Duodenal mucosa (tissue), 2 donors: ENCODE measurements around the gene MMP2.

Source experiments
- H3K27ac ChIP-seq: one replicate; pipeline ENCODE4 v1.7.0; 2013; ENCODE audit warnings: low read depth, low read length
- H3K27me3 ChIP-seq, 2 donors: one replicate each; pipeline ENCODE4 v1.7.0; 2013; ENCODE audit warnings: low read length in 2 of 2, control low read depth in 1 of 2; ENCODE audit not compliant: insufficient read depth in 2 of 2, control insufficient read depth in 1 of 2
- H3K36me3 ChIP-seq, 2 donors: one replicate each; pipeline ENCODE4 v1.7.0; 2013; ENCODE audit warnings: low read length in 2 of 2, control low read depth in 1 of 2; ENCODE audit not compliant: insufficient read depth in 2 of 2, control insufficient read depth in 1 of 2
- H3K4me1 ChIP-seq, 2 donors: one replicate each; pipeline ENCODE4 v1.7.0; 2013; ENCODE audit warnings: low read length in 2 of 2, control low read depth in 1 of 2; ENCODE audit not compliant: insufficient read depth in 2 of 2, control insufficient read depth in 1 of 2
- H3K4me3 ChIP-seq, 2 donors: one replicate each; pipeline ENCODE4 v1.7.0; 2013; ENCODE audit warnings: low read length in 2 of 2, low read depth in 1 of 2
- H3K9ac ChIP-seq, 2 donors: one replicate each; pipeline ENCODE4 v1.7.0; 2013; ENCODE audit warnings: low read length in 2 of 2, low read depth in 1 of 2
- H3K9me3 ChIP-seq, 2 donors: one replicate each; pipeline ENCODE4 v1.7.0; 2013; ENCODE audit warnings: low read length in 2 of 2, control low read depth in 1 of 2; ENCODE audit not compliant: control insufficient read depth in 1 of 2

MMP2 gene

GRCh38 chr16:55501549-55502322 is 22.7 kb downstream of the MMP2 start:
- Histone ChIP-seq H3K36me3 (no peaks in the 10 kb centered on the region), H3K9me3 (no peaks in the 10 kb centered on the region), H3K27me3 (no peaks in the 10 kb centered on the region), H3K4me1 (peaks cover 30 to 50% of the 10 kb centered on the region in 2 donors), H3K9ac (no peak overlapping the region), H3K27ac (no peak overlapping the region), H3K4me3 (no peak overlapping the region)

- H3K4me3 ChIP-seq, result peak overlapping the region in 1 of 2 donors; percentile 1
- H3K9ac ChIP-seq, result no peak overlapping the region
- no peaks in the 10 kb centered on the region for H3K36me3 ChIP-seq
- H3K9me3 ChIP-seq, result no peaks in the 10 kb centered on the region
- H3K4me1 ChIP-seq, result peaks cover 30 to 50% of the 10 kb centered on the region in 2 donors
- no peaks in the 10 kb centered on the region for H3K27me3 ChIP-seq
- H3K27ac ChIP-seq, result no peak overlapping the region
Measured at GRCh38 chr16:55502801-55503366, 23.9 kb downstream of the MMP2 start.

DNA sequence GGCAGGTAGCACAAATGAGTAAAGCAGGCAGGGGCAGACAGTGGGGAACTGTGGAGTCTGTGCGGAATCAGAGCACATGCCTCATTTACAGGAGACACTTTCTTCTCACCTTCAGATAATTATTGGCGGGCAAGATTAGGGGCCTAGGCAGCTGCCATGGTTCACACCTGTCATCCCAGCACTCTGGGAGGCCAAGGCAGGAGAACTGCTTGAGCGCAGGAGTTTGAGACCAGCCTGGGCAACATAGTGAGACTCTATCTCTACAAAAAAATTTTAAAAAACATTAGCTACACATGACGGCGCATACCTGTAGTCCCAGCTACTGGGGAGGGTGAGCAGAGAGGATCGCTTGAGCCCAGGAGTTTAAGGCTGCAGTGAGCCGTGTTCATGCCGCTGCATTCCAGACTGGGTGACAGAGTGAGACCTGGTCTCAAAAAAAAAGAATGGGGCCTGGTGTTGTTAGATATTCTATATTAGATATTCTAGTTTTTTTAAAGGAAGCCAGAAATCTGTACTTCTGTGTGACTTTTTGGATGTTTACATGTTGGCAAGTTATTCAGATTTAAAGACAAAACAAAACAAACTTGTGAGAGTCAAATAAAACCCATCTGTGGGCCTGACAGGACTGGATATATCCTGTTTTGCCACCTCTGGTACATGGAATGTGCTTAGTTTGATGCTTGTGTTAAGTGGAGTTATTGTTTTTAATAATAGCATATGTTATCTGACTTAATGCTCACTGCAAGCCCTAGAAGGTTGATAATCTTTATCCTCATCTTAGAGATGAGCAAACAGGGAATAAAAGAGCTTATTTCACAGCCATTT is 24.9 kb downstream of the MMP2 start:
- Histone ChIP-seq H3K27ac (no peak overlapping the region), H3K4me3 (no peak overlapping the region), H3K36me3 (no peaks in the 10 kb centered on the region), H3K9me3 (no peaks in the 10 kb centered on the region), H3K4me1 (peaks cover 30 to 54% of the 10 kb centered on the region in 2 donors), H3K27me3 (no peaks in the 10 kb centered on the region), H3K9ac (no peak overlapping the region)

- H3K4me1 ChIP-seq, result peaks cover 30 to 48% of the 10 kb centered on the region in 2 donors
- H3K27ac ChIP-seq, result no peak overlapping the region
- no peaks in the 10 kb centered on the region for H3K9me3 ChIP-seq
- no peaks in the 10 kb centered on the region for H3K27me3 ChIP-seq
- no peak overlapping the region for H3K9ac ChIP-seq
- H3K36me3 ChIP-seq, result no peaks in the 10 kb centered on the region
- no peak overlapping the region for H3K4me3 ChIP-seq
Measured at GRCh38 chr16:55505333-55506015, 26.5 kb downstream of the MMP2 start.

DNA sequence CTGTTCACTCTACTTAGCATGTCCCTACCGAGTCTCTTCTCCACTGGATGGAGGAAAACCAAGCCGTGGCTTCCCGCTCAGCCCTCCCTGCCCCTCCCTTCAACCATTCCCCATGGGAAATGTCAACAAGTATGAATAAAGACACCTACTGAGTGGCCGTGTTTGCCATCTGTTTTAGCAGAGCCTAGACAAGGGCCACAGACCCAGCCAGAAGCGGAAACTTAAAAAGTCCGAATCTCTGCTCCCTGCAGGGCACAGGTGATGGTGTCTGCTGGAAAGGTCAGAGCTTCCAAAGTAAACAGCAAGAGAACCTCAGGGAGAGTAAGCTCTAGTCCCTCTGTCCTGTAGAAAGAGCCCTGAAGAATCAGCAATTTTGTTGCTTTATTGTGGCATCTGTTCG is 27.1 kb downstream of the MMP2 start:
- Histone ChIP-seq H3K36me3 (no peaks in the 10 kb centered on the region), H3K9me3 (no peaks in the 10 kb centered on the region), H3K4me3 (no peak overlapping the region), H3K27ac (no peak overlapping the region), H3K27me3 (no peaks in the 10 kb centered on the region), H3K4me1 (peaks cover 25 to 42% of the 10 kb centered on the region in 2 donors), H3K9ac (no peak overlapping the region)

DNA sequence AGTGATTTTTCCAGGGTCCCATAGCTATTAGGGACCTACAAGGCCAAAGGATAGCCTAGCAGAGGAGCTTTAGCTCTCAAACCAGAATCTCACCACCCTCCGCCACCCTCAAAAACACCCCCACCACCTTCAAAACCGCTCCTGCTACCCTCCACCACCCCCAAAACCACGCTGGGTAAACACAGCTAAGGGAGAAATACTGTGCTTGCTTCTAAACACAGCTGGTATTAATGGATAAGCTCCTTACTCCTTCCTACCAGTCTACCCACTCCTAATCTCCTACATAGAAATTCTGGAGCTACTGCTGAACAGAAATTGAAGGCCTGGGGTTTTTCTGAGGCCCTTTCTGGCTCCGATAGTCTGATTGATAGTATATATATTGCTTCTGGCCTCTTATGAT is 27.7 kb downstream of the MMP2 start:
- no peaks in the 10 kb centered on the region for H3K9me3 ChIP-seq
- no peaks in the 10 kb centered on the region for H3K27me3 ChIP-seq
- no peak overlapping the region for H3K4me3 ChIP-seq
- H3K27ac ChIP-seq, result no peak overlapping the region
- no peak overlapping the region for H3K9ac ChIP-seq
- peaks cover 20 to 36% of the 10 kb centered on the region in 2 donors for H3K4me1 ChIP-seq
- H3K36me3 ChIP-seq, result no peaks in the 10 kb centered on the region

- Histone ChIP-seq H3K4me1 (peaks cover 5 to 21% of the 10 kb centered on the region in 2 donors), H3K9ac (peak overlapping the region in 1 of 2 donors; percentile 15), H3K27me3 (no peaks in the 10 kb centered on the region), H3K9me3 (peaks cover 0 to 7% of the 10 kb centered on the region in 2 donors), H3K4me3 (peak overlapping the region; percentile 62 to 74), H3K27ac (no peak overlapping the region), H3K36me3 (no peaks in the 10 kb centered on the region)
Measured at GRCh38 chr16:55508271-55508921, 29.4 kb downstream of the MMP2 start.

DNA sequence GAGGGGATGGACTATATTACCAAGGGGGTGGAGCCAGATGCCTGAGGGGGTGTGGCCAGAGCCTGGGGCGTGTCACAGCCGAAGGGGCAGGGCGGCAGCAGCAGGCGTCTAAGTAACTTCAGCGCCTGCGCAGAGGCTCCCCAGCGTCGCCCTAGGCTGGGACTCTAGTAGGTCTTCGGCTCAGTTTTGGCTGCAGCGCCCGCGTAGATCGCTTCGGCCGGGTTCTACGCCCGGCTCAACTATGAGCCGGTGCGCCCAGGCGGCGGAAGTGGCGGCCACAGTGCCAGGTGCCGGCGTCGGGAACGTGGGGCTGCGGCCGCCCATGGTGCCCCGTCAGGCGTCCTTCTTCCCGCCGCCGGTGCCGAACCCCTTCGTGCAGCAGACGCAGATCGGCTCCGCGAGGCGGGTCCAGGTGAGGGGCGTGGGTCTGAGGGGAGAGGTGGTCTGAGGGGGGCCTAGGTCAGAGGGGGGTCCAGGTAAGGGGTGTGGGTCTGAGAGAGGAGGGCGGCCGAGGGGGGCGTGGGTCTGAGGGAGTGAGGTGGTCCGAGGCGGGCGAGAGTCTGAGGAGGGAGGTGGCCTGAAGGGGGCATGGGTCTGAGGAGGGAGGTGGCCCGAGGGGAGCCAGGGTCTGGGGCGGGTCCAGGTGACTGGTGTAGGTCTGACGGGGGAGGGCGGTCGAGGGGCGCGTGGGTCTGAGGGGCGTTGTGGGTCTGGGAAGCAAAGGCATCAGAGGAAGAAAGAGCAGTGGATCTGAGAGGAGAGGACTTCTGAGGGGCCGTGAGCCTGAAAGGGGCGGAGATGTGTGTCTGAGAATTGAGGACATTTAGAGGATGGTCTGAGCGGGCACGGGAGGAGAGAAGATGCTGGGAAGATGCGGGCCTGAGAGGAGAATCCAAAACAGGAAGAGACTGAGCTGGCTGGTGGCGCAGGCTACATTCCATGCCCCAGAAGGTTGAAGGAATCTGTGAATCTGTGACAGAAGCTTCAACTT is 30.2 kb downstream of the MMP2 start, which contains the start of gene LPCAT2:
Gene LPCAT2 (plus strand): TSS at position 132 of the 991 bp plus-strand sequence. CDS start 110 bp downstream, at position 242.
- H3K27me3 ChIP-seq, result no peaks in the 10 kb centered on the region
- H3K27ac ChIP-seq, result peak within 1 kb of the TSS; percentile 61
- H3K9ac ChIP-seq, result peak within 1 kb of the TSS; percentile 36 to 57
- peak within 1 kb of the TSS; percentile 62 to 74 for H3K4me3 ChIP-seq
- no peaks in the 10 kb centered on the region for H3K36me3 ChIP-seq
- H3K4me1 ChIP-seq, result peaks cover 0 to 18% of the 10 kb centered on the region in 2 donors
- peaks cover 0 to 7% of the 10 kb centered on the region in 2 donors for H3K9me3 ChIP-seq
